ENCODE data around the gene PFKM.
A peak's percentile ranks its signal among the peaks of the same experiment; 100 is the strongest.
"Not testable (repeated sequence)": the region's sequence is repeated elsewhere in the genome, so short reads cannot be mapped to it uniquely, and the experiment has no call there.

The PFKM gene

GRCh38 chr12:48105321-48105866 is 13.8 kb upstream of the PFKM start:
- peak overlapping the region; percentile 98 for H3K27ac Mint-ChIP-seq
- ATAC-seq, result peak; percentile 54
- peak; percentile 31 to 58 for DNase-seq
- H3K27me3 Mint-ChIP-seq, result no peaks in the 10 kb centered on the region
- H3K9me3 Mint-ChIP-seq, result no peaks in the 10 kb centered on the region
- H3K4me1 Mint-ChIP-seq, result peaks cover 55% of the 10 kb centered on the region
- H3K4me3 Mint-ChIP-seq, result peak overlapping the region; percentile 81 to 98

GRCh38 chr12:48105867-48106680 is 13.1 kb upstream of the PFKM start, which contains the start of gene SENP1:
Gene SENP1 (minus strand): TSS chr12:48106079. CDS start chr12:48101472, 4,607 bp downstream.
- no peaks in the 10 kb centered on the region for H3K27me3 Mint-ChIP-seq
- peak within 1 kb of the TSS; percentile 98 for H3K27ac Mint-ChIP-seq
- H3K4me3 Mint-ChIP-seq, result peak within 1 kb of the TSS; percentile 81 to 98
- peaks cover 55% of the 10 kb centered on the region for H3K4me1 Mint-ChIP-seq
- ATAC-seq (peak; percentile 91), DNase-seq (peak; percentile 87 to 93)
- no peaks in the 10 kb centered on the region for H3K9me3 Mint-ChIP-seq

DNA sequence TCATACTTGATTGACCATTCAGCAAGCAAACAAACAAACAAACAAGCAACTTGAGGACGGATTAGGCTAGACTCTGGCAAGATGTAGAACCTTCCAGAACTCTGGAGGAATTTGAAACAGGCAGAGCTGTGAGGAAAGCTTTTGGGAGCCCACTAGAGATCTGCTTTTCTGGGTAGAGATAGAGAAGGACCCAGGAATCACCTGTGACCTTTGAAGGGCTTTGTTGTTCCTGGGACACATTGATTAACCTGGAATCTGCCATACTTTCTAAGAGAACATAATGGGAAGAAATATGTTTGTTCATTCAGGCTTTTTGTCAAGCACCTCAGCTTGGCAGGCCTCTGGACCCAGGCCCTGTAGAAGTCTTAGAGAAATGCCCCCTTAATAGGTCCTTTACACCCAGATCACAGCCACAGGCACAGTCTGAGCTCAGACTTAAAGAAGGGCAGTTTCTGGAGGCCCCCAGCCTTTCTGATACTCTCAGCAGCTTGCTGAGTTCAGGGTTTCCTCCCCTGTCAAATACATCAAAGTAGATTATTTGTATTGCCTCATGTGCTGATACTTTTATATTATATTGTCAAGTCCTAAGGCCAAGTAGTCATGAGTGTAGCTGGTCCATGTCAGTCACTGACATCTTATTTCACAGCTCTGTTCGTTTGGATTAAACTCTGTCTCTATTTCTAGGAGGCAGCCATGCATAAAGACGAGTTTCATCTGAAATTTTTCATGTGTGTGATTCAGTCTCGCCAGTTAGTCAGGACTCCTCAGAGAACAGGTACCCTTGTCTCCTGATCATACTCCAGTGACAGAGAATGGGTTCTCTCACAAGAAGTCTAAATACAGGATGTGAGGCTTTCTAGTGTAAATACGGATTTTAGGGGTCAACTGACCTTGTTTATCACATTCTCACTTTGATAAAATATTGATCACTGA is 12.2 kb upstream of the PFKM start:
- DNase-seq (no peak), ATAC-seq (no peak)
- H3K27ac Mint-ChIP-seq, result peak overlapping the region; percentile 98
- H3K4me1 Mint-ChIP-seq, result peaks cover 51% of the 10 kb centered on the region
- peak overlapping the region; percentile 81 to 98 for H3K4me3 Mint-ChIP-seq
- H3K9me3 Mint-ChIP-seq, result no peaks in the 10 kb centered on the region
- no peaks in the 10 kb centered on the region for H3K27me3 Mint-ChIP-seq

- Mint-ChIP-seq H3K27me3 (no peaks in the 10 kb centered on the region), H3K27ac (no peak overlapping the region), H3K4me3 (peak overlapping the region in 1 of 2 donors; percentile 16), H3K9me3 (no peaks in the 10 kb centered on the region), H3K4me1 (peaks cover 32% of the 10 kb centered on the region)
- ATAC-seq (no peak), DNase-seq (no peak)
Observed at GRCh38 chr12:48109424-48109823, 9.7 kb upstream of the PFKM start.

- Mint-ChIP-seq H3K4me1 (peaks cover 29% of the 10 kb centered on the region), H3K4me3 (no peak overlapping the region), H3K27ac (no peak overlapping the region), H3K9me3 (no peaks in the 10 kb centered on the region), H3K27me3 (no peaks in the 10 kb centered on the region)
- no peak for DNase-seq
- no peak for ATAC-seq
Observed at GRCh38 chr12:48110691-48111311, 8.4 kb upstream of the PFKM start.

DNA sequence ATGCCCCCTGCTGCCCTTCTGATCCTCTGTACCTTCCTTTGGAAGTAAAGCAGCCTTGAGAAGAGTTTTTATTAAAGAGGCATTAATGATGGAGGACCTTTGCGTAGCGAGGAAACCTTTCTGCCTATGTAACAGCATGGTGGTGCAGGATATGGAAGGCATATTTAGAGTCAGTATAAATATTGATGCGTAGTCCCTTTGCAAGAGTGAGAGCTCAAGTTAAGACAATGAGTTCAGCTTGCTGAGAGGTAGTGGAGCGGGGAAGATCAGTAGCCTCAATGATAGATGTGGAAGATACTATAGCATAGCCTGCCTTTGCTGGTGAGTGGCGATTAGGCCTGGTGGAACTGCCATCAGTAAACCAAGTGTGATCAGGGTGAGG is 7.9 kb upstream of the PFKM start:
- not testable (repeated sequence) for H3K9me3 Mint-ChIP-seq

DNA sequence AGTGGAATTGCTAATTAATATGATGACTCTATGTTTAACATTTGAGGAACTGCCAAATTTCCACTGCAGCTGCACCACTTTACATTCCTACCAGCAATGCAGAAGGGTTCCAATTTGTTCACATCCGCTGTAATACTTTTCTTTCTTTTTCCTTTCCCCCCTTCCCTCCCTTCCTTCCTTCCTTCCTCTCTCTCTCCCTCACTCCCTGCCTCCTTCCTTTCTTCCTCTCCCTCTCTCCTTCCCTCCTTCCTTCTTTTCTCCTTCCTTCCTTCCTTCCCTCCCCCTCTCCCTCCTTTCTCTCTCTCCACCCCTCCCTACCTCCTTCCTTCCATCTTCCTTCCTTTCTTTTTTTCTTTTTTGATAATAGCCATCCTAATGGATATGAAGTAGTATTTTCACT is 3.2 kb upstream of the PFKM start:
- Mint-ChIP-seq H3K27ac (no peak overlapping the region), H3K9me3 (no peaks in the 10 kb centered on the region), H3K4me1 (peaks cover 18% of the 10 kb centered on the region)

More for the DNA sequence above, 7.9 kb upstream of the PFKM start:
- not testable (repeated sequence) for H3K27me3 Mint-ChIP-seq, H3K4me3 Mint-ChIP-seq, ATAC-seq, DNase-seq, H3K27ac Mint-ChIP-seq
- H3K4me1 Mint-ChIP-seq, result peaks cover 27% of the 10 kb centered on the region

GRCh38 chr12:48118284-48118871 is 786 bp upstream of the PFKM start:
- H3K27me3 Mint-ChIP-seq, result no peaks in the 10 kb centered on the region
- peak overlapping the region in 1 of 2 donors; percentile 90 for H3K27ac Mint-ChIP-seq
- peak overlapping the region; percentile 98 for H3K4me3 Mint-ChIP-seq

More for the DNA sequence above, 3.2 kb upstream of the PFKM start:
- H3K4me3 Mint-ChIP-seq, result no peak overlapping the region
- no peaks in the 10 kb centered on the region for H3K27me3 Mint-ChIP-seq
- ATAC-seq (no peak), DNase-seq (no peak)

GRCh38 chr12:48119834-48120195 is 651 bp downstream of the PFKM start:
- no peaks in the 10 kb centered on the region for H3K27me3 Mint-ChIP-seq

More at GRCh38 chr12:48118284-48118871, 786 bp upstream of the PFKM start:
- Mint-ChIP-seq H3K4me1 (peaks cover 18% of the 10 kb centered on the region), H3K9me3 (no peaks in the 10 kb centered on the region)
- DNase-seq, result no peak
- no peak for ATAC-seq

GRCh38 chr12:48121522-48121921 is 2.4 kb downstream of the PFKM start:
- no peak overlapping the region for H3K4me3 Mint-ChIP-seq
- no peaks in the 10 kb centered on the region for H3K27me3 Mint-ChIP-seq
- peaks cover 18% of the 10 kb centered on the region for H3K4me1 Mint-ChIP-seq
- no peak for DNase-seq
- no peak for ATAC-seq
- H3K27ac Mint-ChIP-seq, result no peak overlapping the region
- no peaks in the 10 kb centered on the region for H3K9me3 Mint-ChIP-seq

More at GRCh38 chr12:48119834-48120195, 651 bp downstream of the PFKM start:
- Mint-ChIP-seq H3K9me3 (no peaks in the 10 kb centered on the region), H3K4me3 (peak overlapping the region; percentile 98), H3K4me1 (peaks cover 18% of the 10 kb centered on the region), H3K27ac (peak overlapping the region in 1 of 2 donors; percentile 59)
- no peak for ATAC-seq
- no peak for DNase-seq

GRCh38 chr12:48122065-48122834 is 3.1 kb downstream of the PFKM start:
- peaks cover 18% of the 10 kb centered on the region for H3K4me1 Mint-ChIP-seq
- H3K27ac Mint-ChIP-seq, result no peak overlapping the region
- no peaks in the 10 kb centered on the region for H3K27me3 Mint-ChIP-seq
- H3K4me3 Mint-ChIP-seq, result no peak overlapping the region
- ATAC-seq, result no peak
- H3K9me3 Mint-ChIP-seq, result no peaks in the 10 kb centered on the region
- DNase-seq, result no peak

- DNase-seq (no peak), ATAC-seq (no peak)
- Mint-ChIP-seq H3K9me3 (no peaks in the 10 kb centered on the region), H3K27me3 (no peaks in the 10 kb centered on the region), H3K4me1 (peaks cover 18% of the 10 kb centered on the region), H3K27ac (no peak overlapping the region), H3K4me3 (no peak overlapping the region)
Observed at GRCh38 chr12:48123169-48123568, 4.0 kb downstream of the PFKM start.

DNA sequence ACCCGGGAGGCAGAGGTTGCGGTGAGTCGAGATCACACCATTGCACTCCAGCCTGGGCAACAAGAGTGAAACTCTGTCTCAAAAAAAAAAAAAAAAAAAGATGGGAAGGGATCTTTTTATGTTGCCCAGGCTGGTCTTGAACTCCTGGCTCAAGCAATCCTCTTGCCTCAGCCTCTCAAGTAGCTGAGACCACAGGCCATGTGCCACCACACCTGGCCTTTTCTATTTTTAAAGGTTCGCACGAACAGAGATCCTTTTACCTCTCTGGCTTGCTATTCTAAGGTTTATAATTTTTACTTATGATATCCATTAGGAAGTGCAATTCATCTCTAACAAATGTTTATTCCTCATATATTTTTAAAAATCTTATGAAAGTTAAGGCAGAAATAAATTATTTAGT is 6.4 kb downstream of the PFKM start:
- not testable (repeated sequence) for H3K4me3 Mint-ChIP-seq, H3K27ac Mint-ChIP-seq, H3K4me1 Mint-ChIP-seq, H3K27me3 Mint-ChIP-seq, ATAC-seq, DNase-seq, H3K9me3 Mint-ChIP-seq

GRCh38 chr12:48125985-48126384 is 6.8 kb downstream of the PFKM start:
- Mint-ChIP-seq H3K4me3 (no peak overlapping the region), H3K4me1 (no peaks in the 10 kb centered on the region), H3K27ac (no peak overlapping the region), H3K9me3 (no peaks in the 10 kb centered on the region), H3K27me3 (no peaks in the 10 kb centered on the region)
- ATAC-seq (no peak), DNase-seq (no peak)

Measured in stimulated activated naive CD8-positive, alpha-beta T cell treated with anti-CD3 and anti-CD28 coated beads, Interleukin-15, amount 100 ng/mL, for 72 hours (primary cell).